ENCODE results near the gene TRIM56.
A peak's percentile ranks its signal among the peaks of the same experiment; 100 is the strongest.
"Not testable (repeated sequence)": the region's sequence is repeated elsewhere in the genome, so short reads cannot be mapped to it uniquely, and the experiment has no call there.

Gene TRIM56

DNA sequence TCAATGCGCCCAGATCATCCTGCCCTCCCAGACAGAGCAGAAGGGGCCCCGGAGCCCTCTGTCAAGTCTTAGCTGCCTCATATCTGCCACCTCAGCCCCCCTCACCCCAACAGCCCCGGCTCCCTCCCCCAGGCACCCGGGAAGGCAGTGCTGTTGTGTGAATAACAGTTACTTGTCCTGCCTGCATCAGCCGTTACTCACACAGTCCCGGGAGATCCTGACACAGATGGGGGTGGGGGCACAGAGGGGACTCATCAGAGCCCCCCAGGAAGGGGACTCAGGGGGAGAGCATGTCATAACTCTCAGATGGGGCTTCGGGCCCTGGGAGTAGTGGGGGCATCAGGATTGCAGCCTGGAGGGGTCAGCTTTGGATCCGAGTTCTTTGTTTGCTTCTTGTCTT lies 29.2 kb downstream of the TRIM56 start:
- no peak for DNase-seq

DNA sequence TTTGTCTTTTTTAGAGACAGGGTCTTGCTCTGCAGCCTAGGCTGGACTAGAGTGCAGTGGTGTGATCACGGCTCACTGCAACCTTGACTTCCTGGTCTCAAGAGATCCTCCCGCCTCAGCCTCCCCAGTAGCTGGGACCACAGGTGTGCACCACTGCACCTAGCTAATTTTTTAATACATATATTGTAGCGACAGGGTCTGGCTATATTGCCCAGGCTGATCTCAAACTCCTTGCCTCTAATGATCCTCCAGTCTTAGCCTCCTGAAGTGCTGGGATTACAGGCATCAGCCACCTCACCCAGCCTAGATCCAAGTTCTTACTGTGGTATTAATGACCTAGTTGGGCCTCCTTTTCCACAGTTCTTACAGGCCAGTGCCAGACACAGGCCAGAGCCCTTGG lies 29.9 kb downstream of the TRIM56 start:
- DNase-seq = no peak

DNA sequence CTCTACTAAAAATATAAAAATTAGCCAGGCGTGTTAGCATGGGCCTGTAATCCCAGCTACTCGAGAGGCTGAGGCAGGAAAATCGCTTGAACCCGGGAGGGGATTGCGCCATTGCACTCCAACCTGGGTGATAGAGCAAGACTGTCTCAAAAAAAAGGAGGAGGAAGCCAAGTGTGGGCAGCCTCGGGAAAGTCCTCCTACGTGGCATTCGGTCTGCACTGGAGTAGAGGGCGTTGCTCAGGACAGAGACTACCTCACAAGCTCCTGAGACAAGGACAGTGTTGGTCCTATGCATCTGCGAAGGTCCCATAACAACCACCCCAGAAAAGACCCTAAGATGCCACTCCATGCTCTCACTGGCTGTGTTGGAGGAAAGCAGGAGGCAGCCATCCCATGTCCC lies 31.6 kb downstream of the TRIM56 start:
- DNase-seq = no peak

DNA sequence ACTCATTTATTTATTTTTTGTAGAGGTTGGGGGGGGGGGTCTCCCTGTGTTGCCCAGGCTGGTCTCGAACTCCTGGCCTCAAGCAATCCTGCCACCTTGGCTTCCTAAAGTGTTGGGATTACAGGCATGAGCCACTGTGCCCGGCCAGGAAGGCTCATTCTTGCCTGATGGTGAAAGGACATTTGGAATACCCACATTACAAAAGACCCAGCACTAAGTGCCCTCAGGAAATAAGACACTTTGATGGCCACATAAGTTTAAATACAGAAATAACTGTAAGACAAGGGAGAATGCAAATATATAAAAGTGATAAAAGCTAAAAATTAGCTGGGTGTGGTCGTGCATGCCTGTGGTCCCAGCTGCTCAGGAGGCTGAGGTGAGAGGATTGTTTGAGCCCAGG lies 33.6 kb downstream of the TRIM56 start:
- DNase-seq = no peak

GRCh38 chr7:101119876-101120275 lies 34.6 kb downstream of the TRIM56 start:
- DNase-seq = no peak

DNA sequence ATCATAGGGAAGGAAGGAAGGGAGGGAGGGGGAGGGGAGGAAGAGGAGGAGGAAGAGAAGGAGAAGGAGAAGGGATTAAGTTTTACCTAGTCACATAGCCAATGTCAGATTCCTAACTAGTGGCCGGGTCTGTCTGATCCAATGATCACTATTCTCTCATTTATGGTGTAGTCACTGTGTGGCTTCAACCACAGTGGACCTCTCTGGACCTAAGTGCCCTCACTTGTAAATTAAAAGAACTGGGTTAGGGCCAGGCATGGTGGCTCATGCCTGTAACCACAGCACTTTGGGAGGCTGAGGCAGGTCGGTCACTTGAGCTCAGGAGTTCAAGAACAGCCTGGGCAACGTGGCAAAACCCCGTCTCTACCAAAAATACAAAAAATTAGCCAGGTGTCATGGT lies 35.0 kb downstream of the TRIM56 start:
- no peak for DNase-seq

DNA sequence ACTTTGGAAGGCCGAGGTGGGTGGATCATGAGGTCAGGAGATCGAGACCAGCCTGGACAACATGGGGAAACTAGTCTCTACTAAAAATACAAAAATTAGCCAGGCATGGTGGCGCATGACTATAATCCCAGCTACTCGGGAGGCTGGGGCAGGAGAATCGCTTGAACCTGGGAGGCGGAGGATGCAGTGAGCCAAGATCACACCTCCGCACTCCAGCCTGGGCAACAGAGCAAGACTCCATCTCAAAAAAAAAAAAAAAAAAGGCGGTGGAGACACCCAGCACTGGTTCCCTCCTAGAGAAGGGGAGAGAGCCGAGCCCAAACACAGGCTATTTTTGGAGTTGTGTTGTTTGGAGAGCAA lies 36.3 kb downstream of the TRIM56 start:
- not testable (repeated sequence) for DNase-seq

DNA sequence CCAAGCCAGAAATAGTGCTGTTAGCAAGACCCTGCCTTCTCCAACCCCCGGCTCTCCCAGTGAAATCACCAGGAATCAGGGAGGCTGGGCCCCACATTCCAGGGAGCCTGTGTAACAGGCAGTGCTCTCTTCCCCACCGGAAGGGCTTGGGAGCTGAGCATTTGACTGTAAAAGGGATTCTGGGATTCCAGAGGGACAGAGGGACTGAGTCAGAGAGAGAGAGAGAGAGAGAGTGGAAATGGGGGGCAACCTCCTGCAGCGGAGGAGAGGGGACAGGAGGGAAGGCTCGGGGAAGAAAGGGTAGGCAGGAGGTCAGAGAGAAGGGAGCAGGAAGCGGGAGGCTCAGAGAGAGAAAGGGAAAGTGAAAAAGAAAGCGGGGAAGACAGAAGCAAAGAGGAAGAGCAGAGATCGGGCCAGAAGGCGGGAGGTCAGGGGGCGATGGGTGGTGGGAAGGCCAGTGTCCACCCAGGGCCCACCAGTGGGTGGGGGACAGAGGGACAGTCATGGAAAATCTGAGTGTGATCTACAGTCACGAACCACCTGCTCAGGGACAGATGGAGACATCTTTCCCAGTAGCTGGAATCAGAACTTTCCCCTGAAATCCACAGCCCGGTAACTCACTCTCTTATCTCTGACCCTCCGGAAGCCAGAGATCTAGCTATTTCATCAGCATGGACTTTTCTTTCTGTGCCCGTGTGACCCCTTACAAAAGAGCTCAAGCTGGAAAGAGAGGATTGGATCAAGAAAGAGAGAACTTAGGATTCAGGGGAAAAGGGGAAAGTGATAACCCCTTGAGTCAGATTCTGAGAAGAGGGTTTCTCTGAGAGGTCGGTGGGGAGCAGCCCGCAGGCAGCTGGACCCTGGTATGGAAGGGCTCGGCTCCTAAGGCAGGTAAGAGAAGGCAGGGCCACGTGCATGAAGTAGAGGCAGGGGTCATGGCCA lies 37.0 kb downstream of the TRIM56 start:
- DNase-seq = no peak

DNA sequence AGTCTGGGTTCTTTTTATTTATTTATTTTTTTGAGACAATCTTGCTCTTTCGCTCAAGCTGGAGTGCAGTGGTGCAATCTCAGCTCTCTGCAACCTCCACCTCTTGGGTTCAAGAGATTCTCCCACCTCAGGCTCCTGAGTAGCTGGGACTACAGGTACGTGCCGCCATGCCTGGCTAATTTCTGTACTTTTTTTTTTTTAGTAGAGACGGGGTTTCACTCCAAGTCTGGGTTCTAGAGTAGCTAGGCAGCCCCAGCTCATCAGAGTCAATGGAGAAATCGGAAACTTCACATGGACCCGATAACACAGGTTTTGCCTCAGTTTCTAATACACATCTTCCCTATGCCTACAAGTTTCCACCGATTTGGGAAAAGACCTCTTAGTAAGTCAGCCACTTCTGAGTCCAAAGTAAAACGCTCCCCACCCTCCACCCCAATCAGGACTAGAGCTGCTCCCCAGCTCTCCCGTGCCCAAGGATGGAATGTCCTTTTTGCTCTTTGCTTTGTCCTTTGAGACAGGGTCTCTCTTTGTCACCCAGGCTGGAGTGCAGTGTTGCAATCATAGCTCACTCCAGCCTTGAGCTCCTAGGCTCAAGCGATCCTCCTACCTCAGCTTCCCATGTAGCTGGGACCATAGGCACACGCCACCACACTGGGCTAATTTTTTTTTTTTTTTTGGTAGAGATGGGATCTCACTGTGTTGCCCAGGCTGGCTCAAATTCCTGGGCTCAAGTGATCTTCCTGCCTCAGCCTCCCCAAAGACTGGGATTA lies 37.8 kb downstream of the TRIM56 start:
- no peak for DNase-seq

DNA sequence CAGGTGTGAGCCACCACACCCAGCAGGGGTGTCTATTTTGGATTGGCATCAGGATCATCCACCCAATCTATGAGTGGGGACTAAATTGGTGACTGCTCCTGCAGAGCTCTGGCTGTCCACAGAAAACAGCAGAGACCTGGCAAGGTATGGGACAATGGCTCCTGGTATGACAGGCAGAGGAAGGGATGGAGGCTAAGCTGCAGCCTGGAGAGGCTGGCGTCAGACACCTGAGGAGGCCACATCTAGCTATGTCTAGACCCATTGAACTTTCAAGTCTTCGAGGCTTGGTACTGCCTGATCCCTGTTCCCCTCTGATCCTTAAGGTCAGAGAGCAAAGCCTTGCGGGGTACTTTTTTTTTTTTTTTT lies 38.4 kb downstream of the TRIM56 start:
- no peak for DNase-seq

DNA sequence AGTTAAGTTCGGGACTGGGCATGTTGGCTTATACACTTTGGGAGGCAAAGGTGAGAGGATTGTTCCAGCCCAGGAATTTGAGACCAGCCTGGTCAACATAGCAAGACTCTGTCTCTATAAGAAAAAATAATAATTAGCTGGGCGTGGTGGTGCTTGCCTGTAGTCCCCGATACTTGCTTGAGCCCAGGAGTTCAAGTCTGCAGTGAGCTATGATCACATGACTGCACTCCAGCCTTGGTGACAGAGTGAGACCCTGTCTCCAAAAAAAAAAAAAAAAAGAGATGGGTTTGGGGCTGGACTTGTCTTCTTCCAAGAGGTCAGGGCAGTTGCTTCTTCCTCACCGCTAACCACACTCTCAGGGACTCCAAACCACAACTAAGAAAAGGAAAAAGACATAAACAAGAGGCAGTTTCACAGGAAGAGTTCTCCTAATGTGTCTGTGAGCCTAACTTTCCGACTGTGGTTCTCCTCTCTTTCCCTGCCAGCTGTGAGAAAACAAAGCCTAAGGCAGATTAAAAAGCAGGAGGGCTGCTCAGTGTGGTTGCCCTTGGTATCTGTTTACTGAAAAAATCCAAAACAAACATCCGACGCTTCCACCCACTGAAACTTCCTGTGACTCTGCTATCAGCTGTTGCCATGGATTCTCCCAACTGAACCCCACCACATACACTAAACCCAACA lies 39.2 kb downstream of the TRIM56 start:
- no peak for DNase-seq

DNA sequence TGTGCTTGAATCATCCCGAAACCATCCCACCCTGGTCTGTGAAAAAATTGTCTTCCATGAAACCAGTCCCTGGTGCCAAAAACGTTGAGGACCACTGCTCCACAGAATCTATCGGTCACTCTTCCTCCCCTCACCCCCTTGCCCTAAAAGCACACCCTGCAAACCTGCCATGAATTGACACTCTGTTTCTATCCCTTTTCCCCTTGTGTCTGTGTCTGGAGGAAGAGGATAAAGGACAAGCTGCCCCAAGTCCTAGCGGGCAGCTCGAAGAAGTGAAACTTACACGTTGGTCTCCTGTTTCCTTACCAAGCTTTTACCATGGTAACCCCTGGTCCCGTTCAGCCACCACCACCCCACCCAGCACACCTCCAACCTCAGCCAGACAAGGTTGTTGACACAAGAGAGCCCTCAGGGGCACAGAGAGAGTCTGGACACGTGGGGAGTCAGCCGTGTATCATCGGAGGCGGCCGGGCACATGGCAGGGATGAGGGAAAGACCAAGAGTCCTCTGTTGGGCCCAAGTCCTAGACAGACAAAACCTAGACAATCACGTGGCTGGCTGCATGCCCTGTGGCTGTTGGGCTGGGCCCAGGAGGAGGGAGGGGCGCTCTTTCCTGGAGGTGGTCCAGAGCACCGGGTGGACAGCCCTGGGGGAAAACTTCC lies 40.8 kb downstream of the TRIM56 start:
- no peak for DNase-seq

GRCh38 chr7:101126651-101127459 lies 41.6 kb downstream of the TRIM56 start, which contains the start of gene SERPINE1:
Gene SERPINE1, plus strand, starts transcription at chr7:101127104. Its CDS starts 1,290 bp downstream, at chr7:101128394.
- peak in 1 of 2 experiments; percentile 44 for DNase-seq

DNA sequence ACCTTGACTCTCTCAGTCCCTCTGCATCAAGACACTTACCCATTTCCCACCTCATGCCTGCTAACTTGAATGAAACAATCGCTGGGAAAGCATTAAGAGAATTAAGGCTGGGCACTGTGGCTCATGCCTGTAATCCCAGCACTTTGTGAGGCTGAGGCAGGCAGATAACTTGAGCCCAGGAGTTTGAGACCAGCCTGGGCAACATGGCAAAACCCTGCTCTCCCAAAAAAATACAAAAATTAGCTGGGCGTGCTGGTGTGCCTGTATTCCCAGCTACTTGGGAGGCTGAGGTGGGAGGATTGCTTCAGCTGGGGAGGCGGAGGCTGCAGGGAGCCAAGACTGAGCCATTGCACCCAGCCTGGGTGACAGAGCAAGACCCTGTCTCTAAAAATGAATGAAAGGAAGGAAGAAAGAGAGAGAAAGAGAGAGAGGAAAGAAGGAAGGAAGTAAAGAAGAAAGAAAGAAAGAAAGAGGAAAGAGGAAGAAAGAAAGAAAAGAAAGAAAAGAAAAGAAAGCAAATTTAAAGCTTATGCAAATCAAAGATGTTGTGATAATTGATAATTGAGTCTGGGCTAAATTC lies 42.3 kb downstream of the TRIM56 start:
- no peak for DNase-seq

DNA sequence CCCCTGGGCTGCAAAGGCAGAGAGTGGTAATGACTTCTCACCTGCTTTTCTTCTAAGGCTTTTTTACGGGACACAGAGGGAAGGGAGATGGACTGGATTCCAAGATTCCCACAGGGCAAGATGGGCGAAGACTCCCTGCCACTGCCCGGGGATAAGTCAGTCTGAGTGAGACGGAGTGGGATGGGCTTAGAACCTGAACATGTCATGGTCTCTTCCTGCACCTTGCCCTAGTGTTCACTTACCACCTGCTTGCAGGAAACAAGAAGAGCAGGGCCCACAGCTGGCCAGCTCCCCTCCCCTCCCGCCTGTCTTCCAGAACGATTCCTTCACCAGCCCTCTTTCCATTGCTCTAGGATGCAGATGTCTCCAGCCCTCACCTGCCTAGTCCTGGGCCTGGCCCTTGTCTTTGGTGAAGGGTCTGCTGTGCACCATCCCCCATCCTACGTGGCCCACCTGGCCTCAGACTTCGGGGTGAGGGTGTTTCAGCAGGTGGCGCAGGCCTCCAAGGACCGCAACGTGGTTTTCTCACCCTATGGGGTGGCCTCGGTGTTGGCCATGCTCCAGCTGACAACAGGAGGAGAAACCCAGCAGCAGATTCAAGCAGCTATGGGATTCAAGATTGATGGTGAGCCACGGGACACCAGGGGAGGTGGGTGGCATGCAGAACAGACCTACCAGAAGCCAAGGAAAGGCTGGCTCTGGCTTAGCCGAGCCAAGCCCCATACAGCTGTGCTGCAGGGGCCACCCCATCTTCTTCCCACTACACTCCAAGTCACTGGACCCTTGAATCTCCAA lies 43.0 kb downstream of the TRIM56 start:
- no peak for DNase-seq

GRCh38 chr7:101129603-101130117 lies 44.4 kb downstream of the TRIM56 start:
- DNase-seq = no peak

- DNase-seq = not testable (repeated sequence)
Measured at GRCh38 chr7:101132626-101133600, 47.6 kb downstream of the TRIM56 start.

GRCh38 chr7:101133621-101134398 lies 48.5 kb downstream of the TRIM56 start:
- no peak for DNase-seq

Data from stimulated activated CD4-positive, alpha-beta T cell treated with anti-CD3 and anti-CD28 coated beads, Interleukin-4, amount 100 ng/mL, for 4 hours (primary cell).